Transverse colon (tissue), 4 donors: ENCODE data around the gene MED14. TPM values are rescaled to one million over a fixed set of nuclear protein-coding genes. Genes with fewer than 3 reads are reported as not detected.

ENCODE experiments used
- DNase-seq: peaks from one replicate; pipeline ENCODE4 v3.0.0-alpha.2; 2019
- H3K27ac ChIP-seq, 4 donors: fragments of 200-600 bp; sonication (generic); 2 replicates each; pipeline ENCODE4 v1.5.1; 2016 to 2018; ENCODE audit warnings: inconsistent platforms in 4 of 4
- H3K27me3 ChIP-seq: fragments of 200-600 bp; sonication (generic); 2 replicates; pipeline ENCODE4 v1.5.1; 2017; ENCODE audit warnings: inconsistent platforms
- H3K36me3 ChIP-seq, 4 donors: fragments of 200-600 bp; sonication (generic); 2 replicates each; pipeline ENCODE4 v1.5.1; 2017 to 2019; ENCODE audit warnings: inconsistent platforms in 4 of 4
- H3K4me1 ChIP-seq, 4 donors: fragments of 200-600 bp; sonication (generic); 2 replicates each; pipeline ENCODE4 v1.5.1; 2017 to 2020; ENCODE audit warnings: inconsistent platforms in 4 of 4
- H3K4me3 ChIP-seq, 4 donors: fragments of 200-600 bp; sonication (generic); 1 replicate in 1 of 4; 2 replicates in 3 of 4; pipeline versions ENCODE4 v1.5.1 to v1.6.1; 2017 to 2019; ENCODE audit warnings: inconsistent platforms in 4 of 4
- H3K9me3 ChIP-seq, 2 donors: fragments of 200-600 bp; sonication (generic); 2 replicates each; pipeline ENCODE4 v1.5.1; 2017 to 2019; ENCODE audit warnings: inconsistent platforms in 2 of 2
- CTCF ChIP-seq, 5 experiments: fragments of 200-600 bp in 3 of 5; fragments of 450-650 bp in 2 of 5; sonication (generic) in 3 of 5; IDR thresholded peaks; 1 replicate in 2 of 5; 2 replicates in 3 of 5; pipeline ENCODE4 v1.5.1; 2016 to 2017; ENCODE audit warnings: antibody characterized with exemption in 5 of 5, inconsistent platforms in 3 of 5, mild to moderate bottlenecking in 2 of 5, moderate library complexity in 1 of 5
- EP300 ChIP-seq: sonication (generic); formaldehyde crosslinking; IDR thresholded peaks from one replicate; pipeline ENCODE4 v1.6.1; 2017; ENCODE audit warnings: antibody characterized with exemption, low read depth
- POLR2A ChIP-seq: fragments of 450-650 bp; IDR thresholded peaks from one replicate; pipeline ENCODE4 v1.6.1; 2016; ENCODE audit warnings: antibody characterized with exemption, mild to moderate bottlenecking, moderate library complexity
- POLR2AphosphoS5 ChIP-seq, 3 donors: sonication (generic); formaldehyde crosslinking; IDR thresholded peaks; one replicate each; pipeline ENCODE4 v1.6.1; 2016; ENCODE audit warnings: antibody characterized with exemption in 3 of 3
- WGBS, 2 donors: methylation state at CpG; one replicate each; pipeline ENCODE4 v1.1.5; 2018; ENCODE audit warnings: low coverage in 1 of 2; 5-methylcytosine and 5-hydroxymethylcytosine counted together
- in situ Hi-C, 4 donors: fragments of 200-750 bp; cut with MboI; loops; one replicate each; pipeline versions ENCODE4 v1.15.0 to v1.15.1; 2017; ENCODE audit warnings: low sequenced_read_pairs in 3 of 4, low pct_ligation_motif_present in 1 of 4, low pct_unique_long_range_greater_than_20kb in 1 of 4
- intact Hi-C: fragments of 100-400 bp; cut with DNase I; formaldehyde crosslinking; loops from one replicate; pipeline ENCODE4 v1.15.1; 2023; ENCODE audit warnings: low total_unique reads
- total RNA-seq, 4 donors: library from RNA; depleted of rRNA; stranded (reverse); fragments of >200 nt; gene quantifications; one replicate each; pipeline ENCODE4 v1.1.0, GENCODE V29; 2016

The MED14 gene
- total RNA-seq, 4 donors from 2014 or later = 28.8 to 81.0 (median 68.0) TPM

DNA sequence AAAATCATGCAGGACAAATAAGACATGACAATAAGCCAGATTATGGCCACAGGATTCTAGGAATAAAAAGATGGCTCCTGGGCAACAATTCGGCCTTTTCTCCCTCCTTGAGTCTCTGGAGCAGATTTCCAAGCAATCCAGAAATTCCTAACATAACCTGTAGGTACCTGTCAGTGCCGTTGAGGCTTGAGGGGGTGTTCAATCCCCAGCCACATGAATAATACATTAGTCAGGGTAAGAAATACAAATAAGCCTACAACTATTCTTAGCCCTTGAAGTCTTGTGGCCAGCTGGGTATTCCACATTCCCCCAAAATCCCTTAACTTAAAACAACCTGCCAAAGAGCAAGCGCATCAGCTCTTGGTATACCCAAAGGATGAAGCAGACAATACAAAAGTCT, 97.7 kb downstream of the MED14 start:
- H3K36me3 ChIP-seq = no peaks in the 10 kb centered on the region
- H3K9me3 ChIP-seq = no peaks in the 10 kb centered on the region
- 76 to 100% methylated on average over 1 to 3 of the region's 3 CpGs for WGBS, 2 donors
- H3K27me3 ChIP-seq = no peaks in the 10 kb centered on the region
- in situ Hi-C loops = no loop called here
- intact Hi-C loops = loop anchor here (10.0 kb wide), 1 partner anchor 93 kb away; no protein-coding TSS in a partner anchor
- no peak overlapping the region for H3K27ac ChIP-seq
- H3K4me1 ChIP-seq = no peaks in the 10 kb centered on the region
- no peak for TF ChIP-seq CTCF (IDR thresholded peaks at IDR 0.05)
- no peak for TF ChIP-seq POLR2A
- H3K4me3 ChIP-seq = no peak overlapping the region
- no peak for DNase-seq

GRCh38 chrX:40632199-40632598, 103.1 kb downstream of the MED14 start:
- TF ChIP-seq POLR2A = no peak
- no peak for TF ChIP-seq POLR2AphosphoS5 (IDR thresholded peaks at IDR 0.05)
- no peak for TF ChIP-seq CTCF (IDR thresholded peaks at IDR 0.05)
- no peak for TF ChIP-seq EP300
- no peaks in the 10 kb centered on the region for H3K36me3 ChIP-seq
- intact Hi-C loops = loop anchor here (10.0 kb wide), 1 partner anchor 87 kb away; no protein-coding TSS in a partner anchor
- no peaks in the 10 kb centered on the region for H3K9me3 ChIP-seq
- H3K4me1 ChIP-seq = no peaks in the 10 kb centered on the region
- no peak for DNase-seq
- H3K27me3 ChIP-seq = no peaks in the 10 kb centered on the region
- H3K27ac ChIP-seq = no peak overlapping the region
- in situ Hi-C loops = no loop called here
- no peak overlapping the region for H3K4me3 ChIP-seq
- WGBS, 2 donors = 82 to 83% methylated on average over 1 to 4 of the region's 4 CpGs

DNA sequence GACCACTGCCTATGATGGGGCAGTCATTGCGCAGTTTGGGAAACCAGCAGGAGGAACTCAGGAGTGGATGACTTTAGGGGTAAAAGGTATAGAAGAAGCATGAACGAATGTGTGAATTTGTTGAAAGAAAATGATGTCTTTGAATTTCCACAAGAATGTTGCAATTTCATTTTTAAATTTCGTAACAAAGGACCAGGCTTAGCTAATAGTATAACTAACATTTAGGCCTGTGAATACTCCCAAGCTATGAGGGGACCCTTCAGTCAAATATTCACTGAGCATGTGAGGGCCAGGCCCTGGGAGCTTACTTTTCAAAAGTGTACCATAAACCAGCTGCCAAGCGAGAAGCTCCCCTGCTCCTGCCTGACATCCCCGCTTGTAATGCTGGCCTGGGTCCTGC, 106.8 kb downstream of the MED14 start:
- no peaks in the 10 kb centered on the region for H3K9me3 ChIP-seq
- DNase-seq = no peak
- intact Hi-C loops (no loop called here), in situ Hi-C loops (no loop called here)
- H3K36me3 ChIP-seq = no peaks in the 10 kb centered on the region
- H3K27ac ChIP-seq = no peak overlapping the region
- H3K4me3 ChIP-seq = no peak overlapping the region
- TF ChIP-seq POLR2A (no peak), POLR2AphosphoS5 (IDR thresholded peaks at IDR 0.05) (no peak), CTCF (IDR thresholded peaks at IDR 0.05) (no peak), EP300 (no peak)
- no peaks in the 10 kb centered on the region for H3K4me1 ChIP-seq
- H3K27me3 ChIP-seq = no peaks in the 10 kb centered on the region
- 93 to 95% methylated on average over 4 to 5 of the region's 5 CpGs for WGBS, 2 donors

GRCh38 chrX:40625294-40625693, 110.0 kb downstream of the MED14 start:
- WGBS, 2 donors = 84 to 100% methylated on average over 1 to 4 of the region's 4 CpGs
- DNase-seq = no peak
- no peak for TF ChIP-seq POLR2A
- no peak for TF ChIP-seq EP300
- no peak for TF ChIP-seq CTCF (IDR thresholded peaks at IDR 0.05)
- no peak for TF ChIP-seq POLR2AphosphoS5 (IDR thresholded peaks at IDR 0.05)
- intact Hi-C loops (no loop called here), in situ Hi-C loops (no loop called here)
- Histone ChIP-seq H3K27ac (no peak overlapping the region), H3K36me3 (no peaks in the 10 kb centered on the region), H3K27me3 (no peaks in the 10 kb centered on the region), H3K4me1 (no peaks in the 10 kb centered on the region), H3K9me3 (no peaks in the 10 kb centered on the region), H3K4me3 (no peak overlapping the region)
